Inflammatory macrophage treated with lipopolysaccharide for 4 hours (primary cell): Measurements from ENCODE around the gene CDKN1A.

ENCODE experiments used
- DNase-seq: peaks from one replicate; pipeline ENCODE4 v3.0.0-alpha.2; 2020

Gene CDKN1A

DNA sequence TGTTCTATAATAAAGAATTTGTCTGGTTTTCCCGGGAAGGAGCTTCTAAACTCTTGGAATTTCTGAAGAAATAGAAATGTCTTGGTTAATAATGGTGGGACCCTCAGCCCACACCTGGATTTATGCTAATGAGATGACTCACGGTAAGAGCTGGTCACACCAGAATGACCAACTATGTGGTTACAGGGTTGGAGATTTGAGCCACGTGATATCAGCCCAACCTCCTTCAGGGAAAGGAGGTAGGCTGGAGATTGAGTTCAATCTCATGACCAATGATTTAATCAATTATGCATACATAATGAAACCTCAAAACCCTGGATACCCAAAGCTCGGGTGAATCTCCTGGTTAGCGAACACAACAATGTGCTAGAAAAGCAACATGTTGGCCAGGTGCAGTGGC lies 22.1 kb upstream of the CDKN1A start:
- no peak for DNase-seq

DNA sequence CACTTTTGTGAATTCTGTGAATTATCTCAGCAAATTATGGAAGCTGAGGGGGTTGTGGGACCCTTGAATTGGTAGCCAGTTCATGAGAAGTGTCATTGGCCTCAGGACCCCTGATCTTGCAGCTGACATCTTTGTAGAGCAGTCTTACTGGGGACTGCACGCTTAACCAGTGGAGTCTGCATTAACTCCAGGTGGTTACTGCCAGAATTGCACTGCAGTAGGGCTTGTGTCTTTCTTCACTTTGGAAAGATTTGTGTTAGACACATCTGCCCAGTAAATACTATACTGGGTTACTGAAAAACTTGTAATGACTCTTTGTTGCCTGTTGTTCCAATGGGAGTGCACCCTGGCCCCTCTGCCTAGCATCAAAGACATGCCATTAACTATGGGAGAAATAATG lies 21.2 kb upstream of the CDKN1A start:
- no peak for DNase-seq

GRCh38 chr6:36657942-36658544 lies 20.5 kb upstream of the CDKN1A start:
- DNase-seq, result peak; percentile 31

GRCh38 chr6:36659271-36659670 lies 19.2 kb upstream of the CDKN1A start:
- no peak for DNase-seq

DNA sequence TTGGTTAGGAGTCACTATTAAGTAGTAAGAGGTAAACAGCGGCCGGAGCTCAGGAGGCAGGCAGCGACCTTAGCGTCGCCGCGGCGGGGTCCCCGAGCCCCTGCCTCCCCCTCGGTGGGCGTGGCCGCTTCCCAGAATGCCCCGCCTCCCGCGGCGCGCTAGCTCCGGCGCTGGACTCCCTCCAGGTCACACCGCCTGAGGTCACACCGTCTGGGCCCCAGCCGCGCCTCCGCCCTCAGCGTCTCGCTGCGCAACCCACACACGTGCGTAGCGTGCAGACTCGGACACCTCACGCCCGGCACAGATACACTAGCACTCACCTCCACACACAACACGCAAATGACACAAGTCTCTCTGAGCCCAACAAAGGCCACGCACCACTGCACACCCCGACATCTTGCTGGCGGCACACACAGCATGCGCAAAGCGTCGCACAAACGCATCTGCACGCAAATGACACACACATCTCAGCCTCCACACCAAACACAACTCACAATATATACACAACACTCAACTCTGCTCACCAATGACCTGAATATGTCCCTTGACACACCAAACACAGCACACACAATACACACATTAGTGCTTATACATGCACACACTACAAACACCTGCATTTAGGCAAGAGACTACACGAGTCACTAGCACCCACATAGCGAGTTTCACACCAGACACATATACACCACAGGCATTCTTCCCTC lies 17.6 kb upstream of the CDKN1A start:
- DNase-seq, result no peak

DNA sequence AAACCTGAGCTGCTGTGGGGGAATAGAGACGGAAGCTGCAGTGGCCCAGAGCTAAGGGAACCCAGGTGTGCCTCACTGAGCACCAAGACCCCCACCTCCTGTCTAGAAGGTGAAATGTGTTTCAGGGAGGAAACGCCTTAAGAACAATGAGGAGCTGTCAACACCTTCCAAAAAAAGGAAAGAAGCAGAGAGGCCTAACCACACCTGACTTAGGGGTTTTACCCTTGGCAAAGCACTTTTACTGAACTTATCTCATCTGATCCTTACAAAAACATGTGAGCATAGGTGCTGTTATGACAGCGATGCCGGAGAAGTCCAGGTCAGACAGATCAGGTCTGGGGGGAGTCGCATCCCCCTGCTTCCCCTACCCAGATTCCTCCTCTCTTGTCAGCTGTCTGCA lies 16.1 kb upstream of the CDKN1A start:
- DNase-seq, result no peak

GRCh38 chr6:36662827-36663256 lies 15.7 kb upstream of the CDKN1A start:
- peak; percentile 37 for DNase-seq

DNA sequence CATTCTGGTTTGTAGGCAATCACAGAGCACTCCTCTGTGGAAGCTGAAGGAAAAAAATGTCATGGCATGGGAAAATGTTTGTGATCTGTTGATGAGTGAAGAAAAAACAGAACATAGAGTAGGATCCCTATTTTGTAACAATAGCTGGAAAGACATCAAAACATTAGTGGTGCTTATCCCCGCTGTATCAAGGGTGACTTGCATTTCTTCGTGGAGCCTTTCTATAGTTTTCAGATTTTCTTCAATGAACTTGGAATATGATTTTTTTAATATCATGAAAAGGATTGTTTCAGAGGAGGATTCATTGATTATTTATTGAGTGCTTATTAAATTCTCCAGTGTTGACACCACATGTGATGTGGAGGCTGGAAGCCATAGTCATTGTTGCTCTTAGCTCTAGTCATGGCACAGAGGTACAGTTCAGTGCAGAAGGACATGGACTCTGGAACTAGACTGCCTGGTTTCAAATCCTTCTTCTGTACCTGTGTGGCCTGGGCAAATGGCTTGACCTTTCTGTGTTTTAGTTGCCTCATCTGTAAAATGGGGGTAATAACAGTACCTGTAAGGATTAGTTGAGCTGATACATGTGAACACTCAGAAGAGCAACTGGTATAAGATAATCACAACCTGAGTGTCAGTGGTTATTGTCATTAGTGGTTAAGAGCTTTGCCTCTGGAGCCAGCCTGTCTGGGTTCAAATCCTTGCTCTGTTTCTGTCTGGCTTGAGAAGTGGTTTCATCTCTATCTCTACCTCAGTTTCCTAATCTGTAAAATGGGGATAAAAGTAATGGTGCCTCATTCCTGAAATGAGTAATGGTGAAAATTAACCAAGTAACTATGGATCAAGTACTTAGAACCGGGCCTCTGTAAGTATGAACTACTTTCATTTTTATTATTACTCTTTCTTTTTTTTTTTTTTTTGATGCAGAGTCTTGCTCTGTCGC lies 14.7 kb upstream of the CDKN1A start:
- no peak for DNase-seq

- DNase-seq, result no peak
These were observed 13.3 kb upstream of the CDKN1A start for GRCh38 chr6:36665180-36665579.

- no peak for DNase-seq
These were observed 12.2 kb upstream of the CDKN1A start for GRCh38 chr6:36666287-36666686.

DNA sequence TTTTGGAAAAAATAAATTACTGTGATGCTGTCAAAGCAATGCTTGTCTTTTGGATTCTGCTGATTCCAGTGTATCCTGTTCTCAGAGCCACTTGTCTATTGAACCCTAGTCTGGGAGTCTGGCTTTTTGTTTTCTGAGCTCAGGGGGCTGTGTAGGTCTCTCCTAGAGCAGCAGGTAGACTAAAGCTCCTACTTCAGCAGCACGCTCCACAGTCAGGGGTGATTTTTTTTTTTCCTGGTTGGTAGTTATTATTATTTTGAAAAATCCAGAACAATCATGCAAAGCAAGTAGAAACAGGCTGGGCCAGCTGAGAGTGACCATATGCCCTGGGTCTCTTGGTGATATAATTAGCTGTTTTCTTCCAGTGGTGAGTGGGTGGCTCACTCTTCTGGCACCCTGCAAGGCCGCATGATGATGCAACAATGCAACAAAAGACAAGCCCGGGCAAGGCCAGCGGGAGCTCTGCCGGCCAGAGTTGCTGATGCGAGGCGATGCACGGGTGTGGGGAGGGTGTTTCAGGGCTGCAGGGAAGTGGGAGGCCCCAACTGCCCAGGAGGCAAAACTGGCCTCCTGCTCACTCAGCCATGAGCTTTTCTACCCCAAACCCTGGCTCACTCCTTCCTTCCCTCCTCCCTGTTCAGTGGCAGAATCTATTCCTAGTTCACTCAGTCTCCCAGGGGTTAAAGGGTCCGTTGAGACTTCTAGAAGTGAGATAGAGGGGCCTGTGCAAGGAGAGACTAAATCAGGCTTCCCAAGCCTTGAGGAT lies 11.5 kb upstream of the CDKN1A start:
- DNase-seq, result peak; percentile 89

DNA sequence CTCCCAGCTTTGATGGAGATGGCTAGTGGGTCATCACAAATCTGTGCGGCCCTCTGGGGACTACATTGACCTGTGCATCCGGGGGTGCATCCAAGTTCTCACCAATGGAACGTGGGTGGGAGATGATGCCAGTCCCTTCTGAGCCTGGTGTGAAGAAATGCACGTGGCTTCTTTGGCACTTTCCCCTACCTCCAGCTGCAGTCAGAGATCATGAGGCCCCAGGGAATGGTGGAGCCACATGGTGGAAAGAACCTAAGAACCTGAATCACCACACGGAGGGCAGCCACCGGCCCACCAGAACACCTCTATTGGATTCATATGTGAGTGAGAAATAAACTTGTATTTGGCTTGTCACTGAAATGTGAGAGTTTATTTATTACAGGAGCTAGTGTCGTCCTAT lies 9.9 kb upstream of the CDKN1A start:
- no peak for DNase-seq

- no peak for DNase-seq
These were observed 9.5 kb upstream of the CDKN1A start for GRCh38 chr6:36669002-36669401.

- DNase-seq, result no peak
These were observed 8.2 kb upstream of the CDKN1A start for GRCh38 chr6:36670271-36670670.

DNA sequence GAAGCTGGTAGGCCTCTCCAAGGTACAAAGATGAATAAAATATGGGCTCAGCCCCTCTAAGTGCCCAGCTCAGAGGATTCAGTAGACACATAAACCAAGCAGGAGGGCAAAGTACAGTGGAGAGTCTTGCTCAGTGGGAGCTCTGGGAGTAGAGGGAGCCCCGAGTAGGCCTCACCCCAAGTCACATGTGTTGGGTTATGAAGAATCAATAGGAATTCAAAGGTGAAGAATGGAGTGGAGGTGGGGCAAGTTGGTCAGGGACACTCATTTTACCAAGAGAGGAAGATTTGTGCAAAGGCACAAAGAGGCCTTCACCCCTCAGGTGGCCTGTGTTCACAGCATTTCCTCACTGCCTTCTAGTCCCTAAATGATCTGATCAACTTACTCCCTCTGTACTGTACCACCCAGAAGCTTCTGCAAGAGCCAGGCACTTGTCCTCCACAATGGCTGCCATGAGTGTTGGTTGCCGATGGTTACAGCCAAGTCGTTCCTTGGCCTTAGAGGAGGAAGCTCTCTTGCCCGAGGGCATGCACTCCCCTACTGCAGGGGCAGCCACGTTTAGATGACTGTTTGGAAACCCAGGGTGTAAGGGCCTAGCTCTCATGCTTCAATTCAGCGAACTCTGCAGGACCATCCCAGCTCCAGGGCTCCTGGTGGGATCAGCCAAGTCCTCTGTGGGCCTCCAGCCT lies 6.7 kb upstream of the CDKN1A start:
- DNase-seq, result no peak

DNA sequence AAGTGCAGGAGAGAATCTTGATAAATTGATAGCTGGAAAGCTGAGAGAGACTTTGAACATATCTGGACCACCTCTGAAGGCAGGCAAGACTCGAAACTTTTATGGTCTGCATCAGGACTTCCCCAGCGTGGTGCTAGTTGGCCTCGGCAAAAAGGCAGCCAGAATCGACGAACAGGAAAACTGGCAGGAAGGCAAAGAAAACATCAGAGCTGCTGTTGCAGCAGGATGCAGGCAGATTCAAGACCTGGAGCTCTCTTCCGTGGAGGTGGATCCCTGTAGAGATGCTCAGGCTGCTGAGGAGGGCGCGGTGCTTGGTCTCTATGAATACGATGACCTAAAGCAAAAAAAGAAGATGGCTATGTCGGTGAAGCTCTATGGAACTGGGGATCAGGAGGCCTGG lies 4.6 kb upstream of the CDKN1A start:
- no peak for DNase-seq

DNA sequence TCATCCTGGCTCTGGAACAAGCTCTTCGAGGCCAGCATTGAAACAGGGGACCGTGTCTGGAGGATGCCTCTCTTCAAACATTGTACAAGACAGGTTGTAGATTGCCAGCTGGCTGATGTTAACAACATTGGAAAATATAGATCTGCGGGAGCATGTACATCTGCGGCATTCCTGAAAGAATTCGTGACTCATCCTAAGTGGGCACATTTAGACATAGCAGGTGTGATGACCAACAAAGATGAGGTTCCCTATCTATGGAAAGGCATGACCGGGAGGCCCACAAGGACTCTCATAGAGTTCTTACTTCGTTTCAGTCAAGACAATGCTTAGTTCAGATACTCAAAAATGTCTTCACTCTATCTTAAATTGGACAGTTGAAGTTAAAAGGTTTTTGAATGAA lies 3.6 kb upstream of the CDKN1A start:
- no peak for DNase-seq

GRCh38 chr6:36676141-36677058 lies 2.1 kb upstream of the CDKN1A start:
- DNase-seq, result peak; percentile 54

DNA sequence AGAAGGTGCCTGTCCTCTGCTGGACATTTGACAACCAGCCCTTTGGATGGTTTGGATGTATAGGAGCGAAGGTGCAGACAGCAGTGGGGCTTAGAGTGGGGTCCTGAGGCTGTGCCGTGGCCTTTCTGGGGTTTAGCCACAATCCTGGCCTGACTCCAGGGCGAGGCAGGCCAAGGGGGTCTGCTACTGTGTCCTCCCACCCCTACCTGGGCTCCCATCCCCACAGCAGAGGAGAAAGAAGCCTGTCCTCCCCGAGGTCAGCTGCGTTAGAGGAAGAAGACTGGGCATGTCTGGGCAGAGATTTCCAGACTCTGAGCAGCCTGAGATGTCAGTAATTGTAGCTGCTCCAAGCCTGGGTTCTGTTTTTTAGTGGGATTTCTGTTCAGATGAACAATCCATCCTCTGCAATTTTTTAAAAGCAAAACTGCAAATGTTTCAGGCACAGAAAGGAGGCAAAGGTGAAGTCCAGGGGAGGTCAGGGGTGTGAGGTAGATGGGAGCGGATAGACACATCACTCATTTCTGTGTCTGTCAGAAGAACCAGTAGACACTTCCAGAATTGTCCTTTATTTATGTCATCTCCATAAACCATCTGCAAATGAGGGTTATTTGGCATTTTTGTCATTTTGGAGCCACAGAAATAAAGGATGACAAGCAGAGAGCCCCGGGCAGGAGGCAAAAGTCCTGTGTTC lies 1.3 kb upstream of the CDKN1A start:
- no peak for DNase-seq

DNA sequence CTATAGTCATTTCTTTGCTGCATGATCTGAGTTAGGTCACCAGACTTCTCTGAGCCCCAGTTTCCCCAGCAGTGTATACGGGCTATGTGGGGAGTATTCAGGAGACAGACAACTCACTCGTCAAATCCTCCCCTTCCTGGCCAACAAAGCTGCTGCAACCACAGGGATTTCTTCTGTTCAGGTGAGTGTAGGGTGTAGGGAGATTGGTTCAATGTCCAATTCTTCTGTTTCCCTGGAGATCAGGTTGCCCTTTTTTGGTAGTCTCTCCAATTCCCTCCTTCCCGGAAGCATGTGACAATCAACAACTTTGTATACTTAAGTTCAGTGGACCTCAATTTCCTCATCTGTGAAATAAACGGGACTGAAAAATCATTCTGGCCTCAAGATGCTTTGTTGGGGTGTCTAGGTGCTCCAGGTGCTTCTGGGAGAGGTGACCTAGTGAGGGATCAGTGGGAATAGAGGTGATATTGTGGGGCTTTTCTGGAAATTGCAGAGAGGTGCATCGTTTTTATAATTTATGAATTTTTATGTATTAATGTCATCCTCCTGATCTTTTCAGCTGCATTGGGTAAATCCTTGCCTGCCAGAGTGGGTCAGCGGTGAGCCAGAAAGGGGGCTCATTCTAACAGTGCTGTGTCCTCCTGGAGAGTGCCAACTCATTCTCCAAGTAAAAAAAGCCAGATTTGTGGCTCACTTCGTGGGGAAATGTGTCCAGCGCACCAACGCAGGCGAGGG lies 594 bp upstream of the CDKN1A start:
- DNase-seq, result no peak
